Progenitor cell of endocrine pancreas (in vitro differentiated cells): ENCODE data around the gene CYFIP1. TPM values are rescaled to one million over a fixed set of nuclear protein-coding genes. Genes with fewer than 3 reads are reported as not detected.

ENCODE experiments used
- DNase-seq: peaks from one replicate; pipeline ENCODE4 v3.0.0; 2021; ENCODE audit warnings: low spot score; ENCODE audit not compliant: unreplicated experiment
- H3K27ac Mint-ChIP-seq: 2 replicates; pipeline ENCODE4 v1.8.0; 2021; ENCODE audit warnings: mild to moderate bottlenecking, moderate library complexity, mixed read lengths
- H3K27me3 Mint-ChIP-seq: 2 replicates; pipeline ENCODE4 v1.8.0; 2021; ENCODE audit warnings: mixed read lengths
- H3K36me3 Mint-ChIP-seq: 2 replicates; pipeline ENCODE4 v1.8.0; 2022; ENCODE audit warnings: mixed read lengths; ENCODE audit not compliant: insufficient read depth
- H3K4me1 Mint-ChIP-seq: 2 replicates; pipeline ENCODE4 v1.8.0; 2021; ENCODE audit warnings: low read depth, mixed read lengths
- H3K4me3 Mint-ChIP-seq: 2 replicates; pipeline ENCODE4 v1.8.0; 2021; ENCODE audit warnings: low read depth, mild to moderate bottlenecking, moderate library complexity, mixed read lengths
- H3K9me3 Mint-ChIP-seq: 2 replicates; pipeline ENCODE4 v1.8.0; 2021; ENCODE audit warnings: low read depth, mixed read lengths
- total RNA-seq: library from RNA; stranded (reverse); gene quantifications from 2 replicates; pipeline ENCODE4 v1.2.1, GENCODE V29; 2021
- TF ChIP-seq, protein P1 (sequence below): fragments of 200-600 bp; sonication (generic); IDR thresholded peaks from one replicate; pipeline ENCODE4 v1.5.0; 2021; ENCODE audit warnings: antibody characterized with exemption, mild to moderate bottlenecking; ENCODE audit not compliant: unreplicated experiment

CYFIP1 gene
- total RNA-seq, 1 donor from 2014 or later = 175 TPM

DNA sequence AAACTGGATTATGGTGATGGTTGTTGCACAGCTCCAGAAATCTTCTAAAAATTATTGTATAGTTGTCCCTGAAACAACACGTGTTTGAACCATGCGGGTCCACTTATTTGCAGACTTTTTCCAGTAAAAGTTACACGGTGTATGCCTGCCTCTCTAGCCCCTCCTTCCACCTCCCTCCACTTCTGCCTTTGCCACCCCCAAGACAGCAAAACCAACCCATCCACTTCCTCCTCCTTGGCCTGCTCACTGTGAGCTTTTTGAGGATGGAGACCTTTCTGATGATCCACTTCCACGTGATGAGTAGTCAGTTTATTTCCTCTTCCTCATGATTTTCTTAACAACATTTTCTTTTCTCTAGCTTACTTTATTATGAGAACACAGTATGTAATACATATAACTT is 5.4 kb downstream of the CYFIP1 start:
- no peaks in the 10 kb centered on the region for H3K9me3 Mint-ChIP-seq
- DNase-seq = no peak
- TF ChIP-seq, protein P1, sequence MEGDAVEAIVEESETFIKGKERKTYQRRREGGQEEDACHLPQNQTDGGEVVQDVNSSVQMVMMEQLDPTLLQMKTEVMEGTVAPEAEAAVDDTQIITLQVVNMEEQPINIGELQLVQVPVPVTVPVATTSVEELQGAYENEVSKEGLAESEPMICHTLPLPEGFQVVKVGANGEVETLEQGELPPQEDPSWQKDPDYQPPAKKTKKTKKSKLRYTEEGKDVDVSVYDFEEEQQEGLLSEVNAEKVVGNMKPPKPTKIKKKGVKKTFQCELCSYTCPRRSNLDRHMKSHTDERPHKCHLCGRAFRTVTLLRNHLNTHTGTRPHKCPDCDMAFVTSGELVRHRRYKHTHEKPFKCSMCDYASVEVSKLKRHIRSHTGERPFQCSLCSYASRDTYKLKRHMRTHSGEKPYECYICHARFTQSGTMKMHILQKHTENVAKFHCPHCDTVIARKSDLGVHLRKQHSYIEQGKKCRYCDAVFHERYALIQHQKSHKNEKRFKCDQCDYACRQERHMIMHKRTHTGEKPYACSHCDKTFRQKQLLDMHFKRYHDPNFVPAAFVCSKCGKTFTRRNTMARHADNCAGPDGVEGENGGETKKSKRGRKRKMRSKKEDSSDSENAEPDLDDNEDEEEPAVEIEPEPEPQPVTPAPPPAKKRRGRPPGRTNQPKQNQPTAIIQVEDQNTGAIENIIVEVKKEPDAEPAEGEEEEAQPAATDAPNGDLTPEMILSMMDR = no peak
- no peaks in the 10 kb centered on the region for H3K27me3 Mint-ChIP-seq
- peaks cover 26% of the 10 kb centered on the region for H3K4me1 Mint-ChIP-seq
- H3K36me3 Mint-ChIP-seq = peaks cover 11% of the 10 kb centered on the region
- no peak overlapping the region for H3K4me3 Mint-ChIP-seq
- peak overlapping the region; percentile 37 for H3K27ac Mint-ChIP-seq

DNA sequence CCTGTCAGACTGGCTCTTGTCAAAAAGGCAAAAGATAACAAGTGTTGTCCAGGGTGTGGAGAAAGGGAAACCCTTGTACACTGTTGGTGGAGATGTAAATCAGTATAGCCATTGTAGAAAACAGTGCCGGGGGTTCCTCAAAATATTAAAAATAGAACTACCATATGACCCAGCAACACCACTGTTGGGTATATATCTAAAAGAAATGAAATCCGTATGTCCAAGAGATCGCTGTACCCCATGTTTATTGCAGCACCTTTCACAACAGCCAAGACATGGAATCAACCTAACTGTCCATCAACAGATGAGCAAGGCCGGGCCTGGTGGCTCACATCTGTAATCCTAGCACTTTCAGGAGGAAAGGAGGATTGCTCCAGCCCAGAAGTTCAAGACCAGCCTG is 6.2 kb downstream of the CYFIP1 start:
- Mint-ChIP-seq H3K4me1 (peaks cover 23% of the 10 kb centered on the region), H3K27me3 (no peaks in the 10 kb centered on the region), H3K4me3 (no peak overlapping the region), H3K27ac (no peak overlapping the region), H3K36me3 (peaks cover 15% of the 10 kb centered on the region), H3K9me3 (peaks cover 2% of the 10 kb centered on the region)
- DNase-seq = no peak
- TF ChIP-seq, protein P1 = no peak

DNA sequence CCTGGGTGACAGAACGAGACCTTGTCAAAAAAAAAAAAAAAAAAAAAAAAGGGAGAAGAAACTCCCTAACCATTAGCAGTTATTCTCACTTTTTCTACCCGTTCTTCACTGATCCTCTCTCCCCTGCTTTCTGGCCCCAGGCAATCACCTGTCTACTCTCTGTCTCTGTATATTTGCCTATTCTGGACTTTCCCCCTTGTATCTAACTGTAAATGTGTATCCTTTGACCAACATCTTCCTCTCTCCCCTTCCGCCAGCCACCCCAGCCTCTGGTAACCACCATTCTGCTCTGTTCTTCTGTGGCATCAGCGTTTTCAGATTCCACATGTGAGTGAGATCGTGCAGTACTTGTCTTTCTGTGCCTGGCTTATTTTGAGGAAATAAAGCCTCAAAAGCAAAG is 6.9 kb downstream of the CYFIP1 start:
- DNase-seq = no peak
- Mint-ChIP-seq H3K9me3 (peaks cover 2% of the 10 kb centered on the region), H3K27ac (no peak overlapping the region), H3K4me3 (no peak overlapping the region), H3K36me3 (peaks cover 15% of the 10 kb centered on the region), H3K27me3 (no peaks in the 10 kb centered on the region), H3K4me1 (peaks cover 18% of the 10 kb centered on the region)
- TF ChIP-seq, protein P1 = no peak

DNA sequence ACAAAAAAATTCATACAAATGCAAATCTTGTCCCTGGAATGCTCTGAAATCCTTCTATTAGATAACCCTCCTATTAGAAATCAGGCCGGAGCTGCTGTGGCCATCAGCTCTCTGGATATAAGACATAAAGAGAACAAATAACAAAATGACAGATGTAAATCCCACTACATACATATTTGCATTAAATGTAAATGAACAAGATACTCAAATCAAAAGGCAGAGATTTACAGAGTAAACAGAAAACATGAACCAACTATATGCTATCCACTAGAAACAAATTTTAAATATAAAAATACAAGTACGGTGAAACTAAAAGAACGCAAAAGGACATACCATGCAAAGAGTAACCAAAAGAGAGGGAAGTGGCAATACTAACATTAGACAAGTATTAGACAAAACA is 10.7 kb downstream of the CYFIP1 start:
- Mint-ChIP-seq H3K9me3 (peaks cover 2% of the 10 kb centered on the region), H3K4me1 (peaks cover 9% of the 10 kb centered on the region), H3K27ac (no peak overlapping the region), H3K4me3 (no peak overlapping the region), H3K27me3 (no peaks in the 10 kb centered on the region), H3K36me3 (peaks cover 16% of the 10 kb centered on the region)
- TF ChIP-seq, protein P1 = no peak
- DNase-seq = no peak

DNA sequence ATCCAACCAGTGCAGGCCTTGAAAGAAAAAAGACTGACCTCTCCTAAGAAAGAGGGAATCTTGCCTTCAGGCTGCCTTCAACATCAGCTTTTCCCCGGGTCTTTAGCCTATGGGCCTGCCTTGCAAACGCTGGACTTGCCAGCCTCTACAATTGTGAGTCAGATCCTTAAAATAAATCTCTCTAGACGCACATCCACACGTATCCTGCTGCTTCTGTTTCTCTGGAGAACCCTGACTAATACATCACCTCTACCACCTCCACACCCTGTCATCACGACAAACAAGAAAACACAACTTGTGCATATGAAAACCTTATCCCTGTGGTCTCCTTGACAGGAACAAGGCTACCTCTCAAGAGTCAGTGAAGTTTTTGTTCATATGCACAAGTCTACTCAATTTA is 11.8 kb downstream of the CYFIP1 start:
- Mint-ChIP-seq H3K36me3 (peaks cover 16% of the 10 kb centered on the region), H3K27me3 (no peaks in the 10 kb centered on the region), H3K4me1 (peaks cover 12% of the 10 kb centered on the region), H3K9me3 (peaks cover 2% of the 10 kb centered on the region), H3K4me3 (no peak overlapping the region), H3K27ac (peak overlapping the region; percentile 1)
- TF ChIP-seq, protein P1 = no peak
- no peak for DNase-seq
